Fibroblast of skin of right biceps (primary cell): ENCODE data around the gene TNP2.

Experiments used
- DNase-seq: peaks from one replicate; pipeline ENCODE4 v3.0.0-alpha.2; 2013

The TNP2 gene

GRCh38 chr16:11254913-11255736 lies 14.0 kb downstream of the TNP2 start:
- peak; percentile 61 for DNase-seq

- DNase-seq: no peak
Measured at GRCh38 chr16:11253995-11254912, 14.9 kb downstream of the TNP2 start.

GRCh38 chr16:11253009-11253994 lies 15.8 kb downstream of the TNP2 start:
- DNase-seq: no peak

GRCh38 chr16:11252482-11252931 lies 16.6 kb downstream of the TNP2 start:
- DNase-seq: no peak

GRCh38 chr16:11251525-11252481 lies 17.3 kb downstream of the TNP2 start:
- peak; percentile 88 for DNase-seq

GRCh38 chr16:11250786-11251524 lies 18.2 kb downstream of the TNP2 start:
- no peak for DNase-seq

- DNase-seq: no peak
Measured at GRCh38 chr16:11250091-11250785, 18.9 kb downstream of the TNP2 start.

- DNase-seq: no peak
Measured at GRCh38 chr16:11249233-11250061, 19.7 kb downstream of the TNP2 start.

- DNase-seq: no peak
Measured at GRCh38 chr16:11248133-11248532, 21.0 kb downstream of the TNP2 start.

- no peak for DNase-seq
Measured at GRCh38 chr16:11245988-11246387, 23.1 kb downstream of the TNP2 start.

GRCh38 chr16:11245222-11245737 lies 23.8 kb downstream of the TNP2 start:
- DNase-seq: no peak

GRCh38 chr16:11242658-11243057 lies 26.5 kb downstream of the TNP2 start:
- no peak for DNase-seq

GRCh38 chr16:11241480-11242204 lies 27.5 kb downstream of the TNP2 start:
- DNase-seq: no peak

GRCh38 chr16:11240636-11241473 lies 28.3 kb downstream of the TNP2 start:
- no peak for DNase-seq

- no peak for DNase-seq
Measured at GRCh38 chr16:11239644-11240632, 29.2 kb downstream of the TNP2 start.
